K562 (cell line): ENCODE measurements around the gene CMIP. TPM values are rescaled to one million over a fixed set of nuclear protein-coding genes. Genes with fewer than 3 reads are reported as not detected.

ENCODE experiments used
- NONO ChIP-seq, 2 experiments: fragments of 200-400 bp in 1 of 2; fragments of 450-650 bp in 1 of 2; formaldehyde crosslinking in 1 of 2; IDR thresholded peaks; 2 replicates each; pipeline ENCODE4 v1.6.1; 2017; ENCODE audit warnings: low read depth in 2 of 2, mild to moderate bottlenecking in 2 of 2, moderate library complexity in 2 of 2, low read length in 1 of 2
- POLR2A ChIP-seq: fragments of 450-650 bp; conservative IDR thresholded peaks from 2 replicates; pipeline ENCODE4 v1.6.1; 2016
- SRSF3 ChIP-seq: fragments of 200-400 bp; formaldehyde crosslinking; IDR thresholded peaks from 2 replicates; pipeline ENCODE4 v1.6.1; 2016; ENCODE audit warnings: mild to moderate bottlenecking, low read length, moderate library complexity; ENCODE audit not compliant: insufficient read depth
- STAT5A ChIP-seq: IDR thresholded peaks from 2 replicates; pipeline ENCODE4 v1.6.1; 2012; ENCODE audit warnings: low read length, inconsistent platforms, borderline replicate concordance
- polyA plus RNA-seq, 8 experiments: library from polyadenylated mRNA; depleted of rRNA in 4 of 8; stranded (reverse) in 5 of 8; unstranded in 3 of 8; fragments of >200 nt; fragmentation: Nextera tagmentation in 2 of 8; fragmentation: Illumina TruSeq in 1 of 8; extraction: Ambion mirVana in 2 of 8; extraction: Trizol in 1 of 8; gene quantifications; 2 replicates each; pipeline versions ENCODE4 v1.2.1 to v1.2.3, GENCODE V29; 2011 to 2014; ENCODE audit warnings: inconsistent platforms in 1 of 8, missing spikeins in 1 of 8
- total RNA-seq, 7 experiments: library from RNA; depleted of rRNA in 6 of 7; stranded (reverse); fragments of >200 nt in 6 of 7; fragmentation: Illumina TruSeq in 2 of 7; extraction: Trizol in 2 of 7; gene quantifications; 2 replicates each; pipeline versions ENCODE4 v1.2.1 to v1.2.3, GENCODE V29; 2011 to 2021; ENCODE audit warnings: low replicate concordance in 1 of 7
- TF ChIP-seq, protein P1 (sequence below): sonication (generic); formaldehyde crosslinking; IDR thresholded peaks from 2 replicates; pipeline ENCODE4 v1.8.0; 2022; ENCODE audit warnings: mild to moderate bottlenecking, missing genetic modification reagents
- TF ChIP-seq, protein P2 (sequence below), 2 experiments: fragments of 450-650 bp; formaldehyde crosslinking in 1 of 2; IDR thresholded peaks; 2 replicates each; pipeline versions ENCODE4 v1.4.0 to v1.6.1; 2014 to 2020; ENCODE audit warnings: mild to moderate bottlenecking in 2 of 2, borderline replicate concordance in 1 of 2, low read depth in 1 of 2
- TF ChIP-seq, protein P3 (sequence below): fragments of 450-650 bp; formaldehyde crosslinking; conservative IDR thresholded peaks from 2 replicates; pipeline ENCODE4 v1.4.0; 2022; ENCODE audit warnings: mild to moderate bottlenecking, missing genetic modification characterization
- TF ChIP-seq, protein P4 (sequence below): fragments of 250-450 bp; sonication (Bioruptor Pico); IDR thresholded peaks from 2 replicates; pipeline ENCODE4 v1.9.0; 2021; ENCODE audit warnings: mild to moderate bottlenecking
- TF ChIP-seq, protein P5 (sequence below): fragments of 200-800 bp; sonication (Bioruptor generic); IDR thresholded peaks from 2 replicates; pipeline ENCODE4 v1.6.1; 2017; ENCODE audit warnings: missing genetic modification characterization, missing compliant biosample characterization

CMIP gene
- total and polyA plus RNA-seq, 9 of the 15 experiments (the other 6 are each of a cell fraction or from before 2014, with no cell fraction given), result 0.94 to 82.5 (median 10.3) TPM

DNA sequence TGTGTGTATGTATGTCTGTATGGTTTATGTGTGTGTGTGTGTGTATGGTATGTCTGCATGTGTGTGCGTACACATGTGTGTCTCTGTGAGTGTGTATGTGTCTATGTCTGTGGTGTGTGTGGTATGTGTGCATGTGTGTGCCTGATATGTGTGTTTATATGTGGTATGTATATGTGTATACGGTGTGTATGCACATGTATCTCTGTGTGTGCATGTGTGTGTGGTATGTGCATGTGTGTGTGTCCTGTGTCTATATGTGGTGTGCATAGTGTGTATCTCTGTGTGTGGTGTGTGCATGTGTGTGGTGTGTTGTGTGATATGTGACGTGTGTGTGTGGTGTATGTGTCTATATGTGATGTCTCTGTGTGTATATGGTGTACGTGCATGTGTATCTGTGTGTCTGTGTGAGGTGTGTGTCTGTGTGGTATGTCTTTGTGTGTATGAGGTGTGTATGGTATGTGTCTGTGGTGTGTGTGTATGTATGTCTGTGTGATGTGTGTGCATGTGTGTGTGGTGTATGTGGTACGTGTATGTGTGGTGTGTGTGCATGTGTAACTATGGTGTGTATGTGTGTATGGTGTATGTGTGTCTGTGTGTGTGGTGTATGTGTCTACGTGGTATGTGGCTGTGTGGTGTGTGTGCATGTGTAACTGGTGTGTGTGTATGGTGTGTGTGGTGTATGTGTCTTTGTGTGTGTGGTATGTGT, 170.2 kb downstream of the CMIP start (continued):
- TF ChIP-seq, protein P1, sequence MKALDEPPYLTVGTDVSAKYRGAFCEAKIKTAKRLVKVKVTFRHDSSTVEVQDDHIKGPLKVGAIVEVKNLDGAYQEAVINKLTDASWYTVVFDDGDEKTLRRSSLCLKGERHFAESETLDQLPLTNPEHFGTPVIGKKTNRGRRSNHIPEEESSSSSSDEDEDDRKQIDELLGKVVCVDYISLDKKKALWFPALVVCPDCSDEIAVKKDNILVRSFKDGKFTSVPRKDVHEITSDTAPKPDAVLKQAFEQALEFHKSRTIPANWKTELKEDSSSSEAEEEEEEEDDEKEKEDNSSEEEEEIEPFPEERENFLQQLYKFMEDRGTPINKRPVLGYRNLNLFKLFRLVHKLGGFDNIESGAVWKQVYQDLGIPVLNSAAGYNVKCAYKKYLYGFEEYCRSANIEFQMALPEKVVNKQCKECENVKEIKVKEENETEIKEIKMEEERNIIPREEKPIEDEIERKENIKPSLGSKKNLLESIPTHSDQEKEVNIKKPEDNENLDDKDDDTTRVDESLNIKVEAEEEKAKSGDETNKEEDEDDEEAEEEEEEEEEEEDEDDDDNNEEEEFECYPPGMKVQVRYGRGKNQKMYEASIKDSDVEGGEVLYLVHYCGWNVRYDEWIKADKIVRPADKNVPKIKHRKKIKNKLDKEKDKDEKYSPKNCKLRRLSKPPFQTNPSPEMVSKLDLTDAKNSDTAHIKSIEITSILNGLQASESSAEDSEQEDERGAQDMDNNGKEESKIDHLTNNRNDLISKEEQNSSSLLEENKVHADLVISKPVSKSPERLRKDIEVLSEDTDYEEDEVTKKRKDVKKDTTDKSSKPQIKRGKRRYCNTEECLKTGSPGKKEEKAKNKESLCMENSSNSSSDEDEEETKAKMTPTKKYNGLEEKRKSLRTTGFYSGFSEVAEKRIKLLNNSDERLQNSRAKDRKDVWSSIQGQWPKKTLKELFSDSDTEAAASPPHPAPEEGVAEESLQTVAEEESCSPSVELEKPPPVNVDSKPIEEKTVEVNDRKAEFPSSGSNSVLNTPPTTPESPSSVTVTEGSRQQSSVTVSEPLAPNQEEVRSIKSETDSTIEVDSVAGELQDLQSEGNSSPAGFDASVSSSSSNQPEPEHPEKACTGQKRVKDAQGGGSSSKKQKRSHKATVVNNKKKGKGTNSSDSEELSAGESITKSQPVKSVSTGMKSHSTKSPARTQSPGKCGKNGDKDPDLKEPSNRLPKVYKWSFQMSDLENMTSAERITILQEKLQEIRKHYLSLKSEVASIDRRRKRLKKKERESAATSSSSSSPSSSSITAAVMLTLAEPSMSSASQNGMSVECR (CRISPR knock-in tag), result 0 out of 2 replicates have a peak, but pooled peaks have one; percentile 35
- TF ChIP-seq POLR2A (peak; percentile 27; the same call in 1 of the 2 replicates), STAT5A (peak; percentile 37; the same call in 1 of the 2 replicates), NONO (IDR thresholded peaks at IDR 0.05; ENCODE audit: low read depth in 2 of 2, low read length in 1 of 2) (no peak), SRSF3 (no peak)
- TF ChIP-seq, protein P2, sequence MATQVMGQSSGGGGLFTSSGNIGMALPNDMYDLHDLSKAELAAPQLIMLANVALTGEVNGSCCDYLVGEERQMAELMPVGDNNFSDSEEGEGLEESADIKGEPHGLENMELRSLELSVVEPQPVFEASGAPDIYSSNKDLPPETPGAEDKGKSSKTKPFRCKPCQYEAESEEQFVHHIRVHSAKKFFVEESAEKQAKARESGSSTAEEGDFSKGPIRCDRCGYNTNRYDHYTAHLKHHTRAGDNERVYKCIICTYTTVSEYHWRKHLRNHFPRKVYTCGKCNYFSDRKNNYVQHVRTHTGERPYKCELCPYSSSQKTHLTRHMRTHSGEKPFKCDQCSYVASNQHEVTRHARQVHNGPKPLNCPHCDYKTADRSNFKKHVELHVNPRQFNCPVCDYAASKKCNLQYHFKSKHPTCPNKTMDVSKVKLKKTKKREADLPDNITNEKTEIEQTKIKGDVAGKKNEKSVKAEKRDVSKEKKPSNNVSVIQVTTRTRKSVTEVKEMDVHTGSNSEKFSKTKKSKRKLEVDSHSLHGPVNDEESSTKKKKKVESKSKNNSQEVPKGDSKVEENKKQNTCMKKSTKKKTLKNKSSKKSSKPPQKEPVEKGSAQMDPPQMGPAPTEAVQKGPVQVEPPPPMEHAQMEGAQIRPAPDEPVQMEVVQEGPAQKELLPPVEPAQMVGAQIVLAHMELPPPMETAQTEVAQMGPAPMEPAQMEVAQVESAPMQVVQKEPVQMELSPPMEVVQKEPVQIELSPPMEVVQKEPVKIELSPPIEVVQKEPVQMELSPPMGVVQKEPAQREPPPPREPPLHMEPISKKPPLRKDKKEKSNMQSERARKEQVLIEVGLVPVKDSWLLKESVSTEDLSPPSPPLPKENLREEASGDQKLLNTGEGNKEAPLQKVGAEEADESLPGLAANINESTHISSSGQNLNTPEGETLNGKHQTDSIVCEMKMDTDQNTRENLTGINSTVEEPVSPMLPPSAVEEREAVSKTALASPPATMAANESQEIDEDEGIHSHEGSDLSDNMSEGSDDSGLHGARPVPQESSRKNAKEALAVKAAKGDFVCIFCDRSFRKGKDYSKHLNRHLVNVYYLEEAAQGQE (IDR thresholded peaks at IDR 0.05; ENCODE audit: borderline replicate concordance), result no peak
- TF ChIP-seq, protein P2 (CRISPR knock-in tag; IDR thresholded peaks at IDR 0.05; ENCODE audit: low read depth), result no peak
- TF ChIP-seq, protein P3, sequence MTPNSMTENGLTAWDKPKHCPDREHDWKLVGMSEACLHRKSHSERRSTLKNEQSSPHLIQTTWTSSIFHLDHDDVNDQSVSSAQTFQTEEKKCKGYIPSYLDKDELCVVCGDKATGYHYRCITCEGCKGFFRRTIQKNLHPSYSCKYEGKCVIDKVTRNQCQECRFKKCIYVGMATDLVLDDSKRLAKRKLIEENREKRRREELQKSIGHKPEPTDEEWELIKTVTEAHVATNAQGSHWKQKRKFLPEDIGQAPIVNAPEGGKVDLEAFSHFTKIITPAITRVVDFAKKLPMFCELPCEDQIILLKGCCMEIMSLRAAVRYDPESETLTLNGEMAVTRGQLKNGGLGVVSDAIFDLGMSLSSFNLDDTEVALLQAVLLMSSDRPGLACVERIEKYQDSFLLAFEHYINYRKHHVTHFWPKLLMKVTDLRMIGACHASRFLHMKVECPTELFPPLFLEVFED, result peak; percentile 40; the same call in 1 of the 2 replicates
- TF ChIP-seq, protein P4, sequence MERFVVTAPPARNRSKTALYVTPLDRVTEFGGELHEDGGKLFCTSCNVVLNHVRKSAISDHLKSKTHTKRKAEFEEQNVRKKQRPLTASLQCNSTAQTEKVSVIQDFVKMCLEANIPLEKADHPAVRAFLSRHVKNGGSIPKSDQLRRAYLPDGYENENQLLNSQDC (CRISPR knock-in tag), result no peak
- TF ChIP-seq, protein P5, sequence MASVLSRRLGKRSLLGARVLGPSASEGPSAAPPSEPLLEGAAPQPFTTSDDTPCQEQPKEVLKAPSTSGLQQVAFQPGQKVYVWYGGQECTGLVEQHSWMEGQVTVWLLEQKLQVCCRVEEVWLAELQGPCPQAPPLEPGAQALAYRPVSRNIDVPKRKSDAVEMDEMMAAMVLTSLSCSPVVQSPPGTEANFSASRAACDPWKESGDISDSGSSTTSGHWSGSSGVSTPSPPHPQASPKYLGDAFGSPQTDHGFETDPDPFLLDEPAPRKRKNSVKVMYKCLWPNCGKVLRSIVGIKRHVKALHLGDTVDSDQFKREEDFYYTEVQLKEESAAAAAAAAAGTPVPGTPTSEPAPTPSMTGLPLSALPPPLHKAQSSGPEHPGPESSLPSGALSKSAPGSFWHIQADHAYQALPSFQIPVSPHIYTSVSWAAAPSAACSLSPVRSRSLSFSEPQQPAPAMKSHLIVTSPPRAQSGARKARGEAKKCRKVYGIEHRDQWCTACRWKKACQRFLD, result no peak
